Measurements from ENCODE around the gene DHRS1.
A peak's percentile ranks its signal among the peaks of the same experiment; 100 is the strongest.

Gene DHRS1

GRCh38 chr14:24277606-24278321 lies 21.8 kb downstream of the DHRS1 start:
- no peak overlapping the region for H3K4me3 ChIP-seq (ENCODE audit: low read depth, low read length)
- no peaks in the 10 kb centered on the region for H3K9me3 ChIP-seq
- H3K4me1 ChIP-seq: peaks cover 2% of the 10 kb centered on the region; the same call in 1 of the 2 replicates
- TF ChIP-seq, protein P1, sequence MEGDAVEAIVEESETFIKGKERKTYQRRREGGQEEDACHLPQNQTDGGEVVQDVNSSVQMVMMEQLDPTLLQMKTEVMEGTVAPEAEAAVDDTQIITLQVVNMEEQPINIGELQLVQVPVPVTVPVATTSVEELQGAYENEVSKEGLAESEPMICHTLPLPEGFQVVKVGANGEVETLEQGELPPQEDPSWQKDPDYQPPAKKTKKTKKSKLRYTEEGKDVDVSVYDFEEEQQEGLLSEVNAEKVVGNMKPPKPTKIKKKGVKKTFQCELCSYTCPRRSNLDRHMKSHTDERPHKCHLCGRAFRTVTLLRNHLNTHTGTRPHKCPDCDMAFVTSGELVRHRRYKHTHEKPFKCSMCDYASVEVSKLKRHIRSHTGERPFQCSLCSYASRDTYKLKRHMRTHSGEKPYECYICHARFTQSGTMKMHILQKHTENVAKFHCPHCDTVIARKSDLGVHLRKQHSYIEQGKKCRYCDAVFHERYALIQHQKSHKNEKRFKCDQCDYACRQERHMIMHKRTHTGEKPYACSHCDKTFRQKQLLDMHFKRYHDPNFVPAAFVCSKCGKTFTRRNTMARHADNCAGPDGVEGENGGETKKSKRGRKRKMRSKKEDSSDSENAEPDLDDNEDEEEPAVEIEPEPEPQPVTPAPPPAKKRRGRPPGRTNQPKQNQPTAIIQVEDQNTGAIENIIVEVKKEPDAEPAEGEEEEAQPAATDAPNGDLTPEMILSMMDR (IDR thresholded peaks at IDR 0.05; ENCODE audit: low read depth, low read length): no peak
- no peak for DNase-seq
- no peaks in the 10 kb centered on the region for H3K27me3 ChIP-seq
- no peaks in the 10 kb centered on the region for H3K36me3 ChIP-seq

GRCh38 chr14:24277071-24277470 lies 22.5 kb downstream of the DHRS1 start:
- H3K4me3 ChIP-seq (ENCODE audit: low read depth, low read length): no peak overlapping the region
- H3K4me1 ChIP-seq: peaks cover 2% of the 10 kb centered on the region; the same call in 1 of the 2 replicates
- H3K9me3 ChIP-seq: no peaks in the 10 kb centered on the region
- no peaks in the 10 kb centered on the region for H3K36me3 ChIP-seq
- H3K27me3 ChIP-seq: no peaks in the 10 kb centered on the region
- no peak for DNase-seq
- TF ChIP-seq, protein P1 (IDR thresholded peaks at IDR 0.05; ENCODE audit: low read depth, low read length): no peak

GRCh38 chr14:24274101-24274543 lies 25.5 kb downstream of the DHRS1 start:
- no peak for DNase-seq
- no peaks in the 10 kb centered on the region for H3K36me3 ChIP-seq
- TF ChIP-seq, protein P1 (IDR thresholded peaks at IDR 0.05; ENCODE audit: low read depth, low read length): no peak
- peaks cover under 1% of the 10 kb centered on the region; the same call in 1 of the 2 replicates for H3K4me1 ChIP-seq
- H3K4me3 ChIP-seq (ENCODE audit: low read depth, low read length): no peak overlapping the region
- no peaks in the 10 kb centered on the region for H3K9me3 ChIP-seq
- H3K27me3 ChIP-seq: no peaks in the 10 kb centered on the region

GRCh38 chr14:24273422-24273998 lies 26.1 kb downstream of the DHRS1 start:
- Histone ChIP-seq H3K4me1 (no peaks in the 10 kb centered on the region), H3K36me3 (no peaks in the 10 kb centered on the region), H3K9me3 (no peaks in the 10 kb centered on the region), H3K4me3 (ENCODE audit: low read depth, low read length) (no peak overlapping the region), H3K27me3 (no peaks in the 10 kb centered on the region)
- no peak for DNase-seq
- TF ChIP-seq, protein P1 (IDR thresholded peaks at IDR 0.05; ENCODE audit: low read depth, low read length): peak; percentile 31

GRCh38 chr14:24272467-24272866 lies 27.1 kb downstream of the DHRS1 start:
- H3K27me3 ChIP-seq: no peaks in the 10 kb centered on the region
- no peaks in the 10 kb centered on the region for H3K9me3 ChIP-seq
- DNase-seq: no peak
- H3K36me3 ChIP-seq: no peaks in the 10 kb centered on the region
- TF ChIP-seq, protein P1 (IDR thresholded peaks at IDR 0.05; ENCODE audit: low read depth, low read length): no peak
- no peak overlapping the region for H3K4me3 ChIP-seq (ENCODE audit: low read depth, low read length)
- no peaks in the 10 kb centered on the region for H3K4me1 ChIP-seq

DNA sequence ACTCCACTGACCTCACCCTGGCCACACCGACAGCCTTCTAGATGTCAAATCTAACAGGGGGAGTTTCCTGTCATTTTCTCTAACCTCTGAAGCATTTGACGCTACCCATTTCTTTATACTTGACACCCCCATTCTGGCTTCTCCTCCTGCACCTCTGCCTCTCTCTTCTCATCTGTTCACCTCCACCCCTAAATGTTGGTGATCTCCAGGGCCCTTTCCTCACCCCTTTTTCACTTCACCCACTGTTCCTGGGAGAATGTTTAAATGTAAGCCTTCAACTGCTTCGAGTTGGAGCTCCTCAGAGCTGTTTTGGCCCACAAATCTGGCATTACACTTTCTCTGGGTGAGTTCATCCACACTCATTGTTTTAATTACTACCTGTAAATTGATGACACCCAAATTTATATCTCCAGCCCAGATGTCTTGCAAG lies 27.7 kb downstream of the DHRS1 start:
- TF ChIP-seq, protein P1 (IDR thresholded peaks at IDR 0.05; ENCODE audit: low read depth, low read length): no peak
- Histone ChIP-seq H3K4me1 (no peaks in the 10 kb centered on the region), H3K27me3 (no peaks in the 10 kb centered on the region), H3K9me3 (no peaks in the 10 kb centered on the region), H3K4me3 (ENCODE audit: low read depth, low read length) (peak overlapping the region; percentile 76), H3K36me3 (no peaks in the 10 kb centered on the region)
- DNase-seq: no peak

Data from BE2C (cell line).